NT2/D1 (cell line): ENCODE data around the gene MRPL24.

ENCODE experiments used
- YY1 ChIP-seq: IDR thresholded peaks from 2 replicates; pipeline ENCODE4 v1.6.1; 2011; ENCODE audit not compliant: insufficient read length, insufficient read depth
- ZNF274 ChIP-seq: IDR thresholded peaks from 2 replicates; pipeline ENCODE4 v1.6.1; 2011; ENCODE audit warnings: mild to moderate bottlenecking, low read depth, low read length

GRCh38 chr1:156705918-156706656 is 34.8 kb downstream of the MRPL24 start:
- TF ChIP-seq ZNF274 (no peak), YY1 (no peak)
